ENCODE measurements around the gene SNAP25.

The SNAP25 gene

GRCh38 chr20:10261702-10262101, 43.1 kb downstream of the SNAP25 start:
- WGBS, 2 experiments, result 96 to 97% methylated on average over 2 of the region's 2 CpGs
- no peaks in the 10 kb centered on the region for H3K27me3 ChIP-seq (ENCODE audit: control insufficient read depth, insufficient read depth, low read length, poor library complexity, severe bottlenecking)
- no peak overlapping the region for H3K4me3 ChIP-seq (ENCODE audit: insufficient read depth, low read depth, low read length)
- no peak overlapping the region for H3K27ac ChIP-seq (ENCODE audit: insufficient read depth, low read depth, low read length, poor library complexity, severe bottlenecking)
- H3K9me3 ChIP-seq (ENCODE audit: control insufficient read depth, low read length), result no peaks in the 10 kb centered on the region
- no peaks in the 10 kb centered on the region for H3K36me3 ChIP-seq (ENCODE audit: control insufficient read depth, insufficient read depth, low read length)
- no peaks in the 10 kb centered on the region for H3K4me1 ChIP-seq (ENCODE audit: control insufficient read depth, insufficient read depth, low read length)

- Histone ChIP-seq H3K9me3 (ENCODE audit: control insufficient read depth, low read length) (no peaks in the 10 kb centered on the region), H3K4me1 (ENCODE audit: control insufficient read depth, insufficient read depth, low read length) (no peaks in the 10 kb centered on the region), H3K4me3 (ENCODE audit: insufficient read depth, low read depth, low read length) (no peak overlapping the region), H3K27ac (ENCODE audit: insufficient read depth, low read depth, low read length, poor library complexity, severe bottlenecking) (no peak overlapping the region), H3K27me3 (ENCODE audit: control insufficient read depth, insufficient read depth, low read length, poor library complexity, severe bottlenecking) (no peaks in the 10 kb centered on the region), H3K36me3 (ENCODE audit: control insufficient read depth, insufficient read depth, low read length) (no peaks in the 10 kb centered on the region)
- 80 to 83% methylated on average over 7 of the region's 7 CpGs for WGBS, 2 experiments
These were observed 44.9 kb downstream of the SNAP25 start for GRCh38 chr20:10263385-10264165.

GRCh38 chr20:10264166-10264558, 45.5 kb downstream of the SNAP25 start:
- no peak overlapping the region for H3K4me3 ChIP-seq (ENCODE audit: insufficient read depth, low read depth, low read length)
- WGBS, 2 experiments, result 84 to 86% methylated on average over 2 of the region's 2 CpGs
- H3K4me1 ChIP-seq (ENCODE audit: control insufficient read depth, insufficient read depth, low read length), result no peaks in the 10 kb centered on the region
- no peaks in the 10 kb centered on the region for H3K36me3 ChIP-seq (ENCODE audit: control insufficient read depth, insufficient read depth, low read length)
- H3K9me3 ChIP-seq (ENCODE audit: control insufficient read depth, low read length), result no peaks in the 10 kb centered on the region
- H3K27ac ChIP-seq (ENCODE audit: insufficient read depth, low read depth, low read length, poor library complexity, severe bottlenecking), result no peak overlapping the region
- H3K27me3 ChIP-seq (ENCODE audit: control insufficient read depth, insufficient read depth, low read length, poor library complexity, severe bottlenecking), result no peaks in the 10 kb centered on the region

GRCh38 chr20:10268636-10269035, 50.0 kb downstream of the SNAP25 start:
- no peaks in the 10 kb centered on the region for H3K36me3 ChIP-seq (ENCODE audit: control insufficient read depth, insufficient read depth, low read length)
- H3K9me3 ChIP-seq (ENCODE audit: control insufficient read depth, low read length), result no peaks in the 10 kb centered on the region
- no peaks in the 10 kb centered on the region for H3K4me1 ChIP-seq (ENCODE audit: control insufficient read depth, insufficient read depth, low read length)
- no peak overlapping the region for H3K27ac ChIP-seq (ENCODE audit: insufficient read depth, low read depth, low read length, poor library complexity, severe bottlenecking)
- no peaks in the 10 kb centered on the region for H3K27me3 ChIP-seq (ENCODE audit: control insufficient read depth, insufficient read depth, low read length, poor library complexity, severe bottlenecking)
- WGBS, 2 experiments, result 88 to 89% methylated on average over 3 of the region's 3 CpGs
- no peak overlapping the region for H3K4me3 ChIP-seq (ENCODE audit: insufficient read depth, low read depth, low read length)

- Histone ChIP-seq H3K27me3 (ENCODE audit: control insufficient read depth, insufficient read depth, low read length, poor library complexity, severe bottlenecking) (no peaks in the 10 kb centered on the region), H3K4me3 (ENCODE audit: insufficient read depth, low read depth, low read length) (no peak overlapping the region), H3K4me1 (ENCODE audit: control insufficient read depth, insufficient read depth, low read length) (no peaks in the 10 kb centered on the region), H3K27ac (ENCODE audit: insufficient read depth, low read depth, low read length, poor library complexity, severe bottlenecking) (no peak overlapping the region), H3K36me3 (ENCODE audit: control insufficient read depth, insufficient read depth, low read length) (no peaks in the 10 kb centered on the region), H3K9me3 (ENCODE audit: control insufficient read depth, low read length) (no peaks in the 10 kb centered on the region)
These were observed 52.0 kb downstream of the SNAP25 start for GRCh38 chr20:10270630-10271029.

- Histone ChIP-seq H3K27me3 (ENCODE audit: control insufficient read depth, insufficient read depth, low read length, poor library complexity, severe bottlenecking) (no peaks in the 10 kb centered on the region), H3K4me1 (ENCODE audit: control insufficient read depth, insufficient read depth, low read length) (no peaks in the 10 kb centered on the region), H3K4me3 (ENCODE audit: insufficient read depth, low read depth, low read length) (no peak overlapping the region), H3K36me3 (ENCODE audit: control insufficient read depth, insufficient read depth, low read length) (no peaks in the 10 kb centered on the region), H3K9me3 (ENCODE audit: control insufficient read depth, low read length) (no peaks in the 10 kb centered on the region), H3K27ac (ENCODE audit: insufficient read depth, low read depth, low read length, poor library complexity, severe bottlenecking) (no peak overlapping the region)
- 91 to 93% methylated on average over 10 of the region's 10 CpGs for WGBS, 2 experiments
These were observed 53.0 kb downstream of the SNAP25 start for GRCh38 chr20:10271494-10272219.

GRCh38 chr20:10276878-10277580, 58.4 kb downstream of the SNAP25 start:
- H3K4me3 ChIP-seq (ENCODE audit: insufficient read depth, low read depth, low read length), result no peak overlapping the region
- no peaks in the 10 kb centered on the region for H3K9me3 ChIP-seq (ENCODE audit: control insufficient read depth, low read length)
- H3K4me1 ChIP-seq (ENCODE audit: control insufficient read depth, insufficient read depth, low read length), result no peaks in the 10 kb centered on the region
- WGBS, 2 experiments, result 93 to 96% methylated on average over 4 to 6 of the region's 6 CpGs
- no peaks in the 10 kb centered on the region for H3K36me3 ChIP-seq (ENCODE audit: control insufficient read depth, insufficient read depth, low read length)
- no peaks in the 10 kb centered on the region for H3K27me3 ChIP-seq (ENCODE audit: control insufficient read depth, insufficient read depth, low read length, poor library complexity, severe bottlenecking)
- no peak overlapping the region for H3K27ac ChIP-seq (ENCODE audit: insufficient read depth, low read depth, low read length, poor library complexity, severe bottlenecking)

- no peak overlapping the region for H3K4me3 ChIP-seq (ENCODE audit: insufficient read depth, low read depth, low read length)
- WGBS, 2 experiments, result 81 to 83% methylated on average over 3 to 4 of the region's 4 CpGs
- H3K4me1 ChIP-seq (ENCODE audit: control insufficient read depth, insufficient read depth, low read length), result no peaks in the 10 kb centered on the region
- no peak overlapping the region for H3K27ac ChIP-seq (ENCODE audit: insufficient read depth, low read depth, low read length, poor library complexity, severe bottlenecking)
- no peaks in the 10 kb centered on the region for H3K36me3 ChIP-seq (ENCODE audit: control insufficient read depth, insufficient read depth, low read length)
- H3K9me3 ChIP-seq (ENCODE audit: control insufficient read depth, low read length), result no peaks in the 10 kb centered on the region
- H3K27me3 ChIP-seq (ENCODE audit: control insufficient read depth, insufficient read depth, low read length, poor library complexity, severe bottlenecking), result no peaks in the 10 kb centered on the region
These were observed 59.0 kb downstream of the SNAP25 start for GRCh38 chr20:10277616-10278015.

GRCh38 chr20:10278412-10278811, 59.8 kb downstream of the SNAP25 start:
- Histone ChIP-seq H3K36me3 (ENCODE audit: control insufficient read depth, insufficient read depth, low read length) (no peaks in the 10 kb centered on the region), H3K27me3 (ENCODE audit: control insufficient read depth, insufficient read depth, low read length, poor library complexity, severe bottlenecking) (no peaks in the 10 kb centered on the region), H3K9me3 (ENCODE audit: control insufficient read depth, low read length) (no peaks in the 10 kb centered on the region), H3K27ac (ENCODE audit: insufficient read depth, low read depth, low read length, poor library complexity, severe bottlenecking) (no peak overlapping the region), H3K4me3 (ENCODE audit: insufficient read depth, low read depth, low read length) (no peak overlapping the region), H3K4me1 (ENCODE audit: control insufficient read depth, insufficient read depth, low read length) (no peaks in the 10 kb centered on the region)
- 84% methylated on average over 4 of the region's 4 CpGs; no CpG with 5 or more reads in 1 of the 2 experiments for WGBS, 2 experiments
